ENCODE data around the gene LRIG1.

Gene LRIG1

GRCh38 chr3:66394019-66394752 is 106.6 kb downstream of the LRIG1 start:
- DNase-seq, result no peak

- DNase-seq, result no peak
These were observed 107.4 kb downstream of the LRIG1 start for GRCh38 chr3:66393333-66394005.

- no peak for DNase-seq
These were observed 107.9 kb downstream of the LRIG1 start for GRCh38 chr3:66392966-66393332.

- DNase-seq, result no peak
These were observed 108.3 kb downstream of the LRIG1 start for GRCh38 chr3:66392512-66392911.

- DNase-seq, result no peak
These were observed 110.8 kb downstream of the LRIG1 start for GRCh38 chr3:66390013-66390412.

GRCh38 chr3:66386925-66387650 is 113.7 kb downstream of the LRIG1 start:
- DNase-seq, result peak in 25 of 56 donors; percentile 21 to 71 (median 36)

- DNase-seq, result no peak
These were observed 114.6 kb downstream of the LRIG1 start for GRCh38 chr3:66386011-66386924.

- no peak for DNase-seq
These were observed 115.8 kb downstream of the LRIG1 start for GRCh38 chr3:66385066-66385465.

- DNase-seq, result no peak
These were observed 116.7 kb downstream of the LRIG1 start for GRCh38 chr3:66383998-66384745.

- DNase-seq, result no peak
These were observed 117.8 kb downstream of the LRIG1 start for GRCh38 chr3:66383023-66383422.

- no peak for DNase-seq
These were observed 118.7 kb downstream of the LRIG1 start for GRCh38 chr3:66382142-66382541.

- peak in 1 of 56 donors; percentile 14 for DNase-seq
These were observed 119.2 kb downstream of the LRIG1 start for GRCh38 chr3:66381626-66382025.

- DNase-seq, result peak in 6 of 56 donors; percentile 29 to 60 (median 38)
These were observed 120.5 kb downstream of the LRIG1 start for GRCh38 chr3:66380200-66380932.

GRCh38 chr3:66379565-66379964 is 121.3 kb downstream of the LRIG1 start:
- DNase-seq, result no peak

GRCh38 chr3:66378256-66378655 is 122.6 kb downstream of the LRIG1 start:
- DNase-seq, result peak in 1 of 56 donors; percentile 30

- no peak for DNase-seq
These were observed 123.0 kb downstream of the LRIG1 start for GRCh38 chr3:66377800-66378199.

GRCh38 chr3:66376568-66376967 is 124.3 kb downstream of the LRIG1 start:
- no peak for DNase-seq

- DNase-seq, result peak in 24 of 56 donors; percentile 12 to 53 (median 32)
These were observed 128.0 kb downstream of the LRIG1 start for GRCh38 chr3:66372681-66373350.

- DNase-seq, result no peak
These were observed 129.4 kb downstream of the LRIG1 start for GRCh38 chr3:66371432-66371831.
